ENCODE results near the gene ZNF385B. TPM values are rescaled to one million over a fixed set of nuclear protein-coding genes. Genes with fewer than 3 reads are reported as not detected.

ZNF385B gene
- total RNA-seq, 2 experiments from 2014 or later, result 113 to 178 TPM

- no peak overlapping the region for H2AFZ ChIP-seq (ENCODE audit: low read length)
- no peak overlapping the region for H3K4me2 ChIP-seq (ENCODE audit: low read length)
- TF ChIP-seq EZH2phosphoT487 (IDR thresholded peaks at IDR 0.05; ENCODE audit: borderline replicate concordance, low read depth, low read length) (no peak), CTCF (conservative IDR thresholded peaks at IDR 0.05; ENCODE audit: low read length) (no peak)
- H4K20me1 ChIP-seq (ENCODE audit: insufficient read depth, low read length), result no peaks in the 10 kb centered on the region
- H3K27ac ChIP-seq (ENCODE audit: low read depth, low read length, poor library complexity, severe bottlenecking), result no peak overlapping the region
- POLR2A ChIA-PET, result no interaction called here
- no peaks in the 10 kb centered on the region for H3K79me2 ChIP-seq (ENCODE audit: insufficient read depth, low read depth, low read length)
- no TSS peak for BruUV-seq (replicated peaks)
- DNase-seq (ENCODE audit: low spot score), result no peak
- intact Hi-C loops (cut with micrococcal nuclease; ENCODE audit: unreplicated experiment), result no loop called here
- CTCF ChIA-PET (ENCODE audit: unreplicated experiment), result no interaction called here
- H3K9me3 ChIP-seq (ENCODE audit: low read length), result no peaks in the 10 kb centered on the region
- no peaks in the 10 kb centered on the region for H3K4me1 ChIP-seq (ENCODE audit: insufficient read depth, low read length, poor library complexity, severe bottlenecking)
- H3K4me3 ChIP-seq (ENCODE audit: low read depth, low read length, poor library complexity, severe bottlenecking), result no peak overlapping the region
- H3K36me3 ChIP-seq (ENCODE audit: insufficient read depth, low read length), result peaks cover 62% of the 10 kb centered on the region
- H3K9me2 ChIP-seq (ENCODE audit: insufficient read depth, low read length), result no peaks in the 10 kb centered on the region
These were observed 248.1 kb downstream of the ZNF385B start for GRCh38 chr2:179613299-179613651.

DNA sequence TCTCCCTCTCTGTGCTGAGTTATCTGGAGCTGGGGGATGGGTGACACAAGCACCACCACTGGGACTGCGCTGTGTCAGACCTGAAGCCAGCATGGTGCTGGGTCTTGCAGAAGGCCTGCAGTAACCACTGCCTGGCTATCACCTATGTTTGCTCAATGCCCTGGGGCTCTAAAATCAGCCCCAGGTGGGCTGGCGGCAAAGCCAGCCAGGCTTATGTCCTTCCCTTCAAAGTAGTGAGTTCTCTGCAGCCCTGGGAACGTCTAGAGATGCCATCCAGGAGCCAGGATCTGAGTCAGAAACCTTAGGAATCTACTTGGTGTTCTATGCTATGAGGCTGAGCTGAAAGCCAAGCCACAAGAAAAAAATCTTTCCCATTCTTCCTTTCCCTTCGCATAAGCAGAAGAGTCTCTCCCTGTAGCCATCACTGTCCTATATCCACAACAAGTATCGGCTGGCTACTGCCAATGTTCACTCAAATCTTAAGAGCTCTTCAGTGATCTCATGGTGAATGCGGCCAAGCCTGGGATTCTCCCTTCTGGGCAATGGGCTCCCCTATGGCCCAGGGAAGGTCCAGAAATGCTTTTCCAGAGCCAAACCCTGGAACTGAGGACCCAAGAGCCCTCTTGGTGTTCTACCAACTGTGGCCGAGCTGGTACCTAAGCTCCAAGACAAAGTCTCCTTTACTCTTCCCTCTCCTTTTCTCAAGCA, 248.7 kb downstream of the ZNF385B start:
- intact Hi-C loops (cut with micrococcal nuclease; ENCODE audit: unreplicated experiment), result no loop called here
- Histone ChIP-seq H3K4me3 (ENCODE audit: low read depth, low read length, poor library complexity, severe bottlenecking) (no peak overlapping the region), H3K79me2 (ENCODE audit: insufficient read depth, low read depth, low read length) (no peaks in the 10 kb centered on the region), H2AFZ (ENCODE audit: low read length) (no peak overlapping the region), H3K9me2 (ENCODE audit: insufficient read depth, low read length) (no peaks in the 10 kb centered on the region), H4K20me1 (ENCODE audit: insufficient read depth, low read length) (no peaks in the 10 kb centered on the region), H3K27ac (ENCODE audit: low read depth, low read length, poor library complexity, severe bottlenecking) (no peak overlapping the region), H3K4me1 (ENCODE audit: insufficient read depth, low read length, poor library complexity, severe bottlenecking) (no peaks in the 10 kb centered on the region), H3K4me2 (ENCODE audit: low read length) (no peak overlapping the region), H3K36me3 (ENCODE audit: insufficient read depth, low read length) (peaks cover 59% of the 10 kb centered on the region), H3K9me3 (ENCODE audit: low read length) (no peaks in the 10 kb centered on the region)
- no peak for TF ChIP-seq CTCF (conservative IDR thresholded peaks at IDR 0.05; ENCODE audit: low read length)
- TF ChIP-seq EZH2phosphoT487 (IDR thresholded peaks at IDR 0.05; ENCODE audit: borderline replicate concordance, low read depth, low read length), result no peak
- BruUV-seq (replicated peaks), result no TSS peak
- POLR2A ChIA-PET, result interaction anchor here (0.6 kb wide), 1 partner anchor 82 kb away, joined by 3 read pairs; no protein-coding TSS in a partner anchor
- CTCF ChIA-PET (ENCODE audit: unreplicated experiment), result no interaction called here
- DNase-seq (ENCODE audit: low spot score), result no peak

- no peak for DNase-seq (ENCODE audit: low spot score)
- H3K4me3 ChIP-seq (ENCODE audit: low read depth, low read length, poor library complexity, severe bottlenecking), result no peak overlapping the region
- TF ChIP-seq CTCF (conservative IDR thresholded peaks at IDR 0.05; ENCODE audit: low read length) (no peak), EZH2phosphoT487 (IDR thresholded peaks at IDR 0.05; ENCODE audit: borderline replicate concordance, low read depth, low read length) (no peak)
- intact Hi-C loops (cut with micrococcal nuclease; ENCODE audit: unreplicated experiment), result no loop called here
- peaks cover 53% of the 10 kb centered on the region for H3K36me3 ChIP-seq (ENCODE audit: insufficient read depth, low read length)
- BruUV-seq (replicated peaks), result no TSS peak
- no peaks in the 10 kb centered on the region for H3K9me2 ChIP-seq (ENCODE audit: insufficient read depth, low read length)
- CTCF ChIA-PET (ENCODE audit: unreplicated experiment), result no interaction called here
- H3K79me2 ChIP-seq (ENCODE audit: insufficient read depth, low read depth, low read length), result no peaks in the 10 kb centered on the region
- H3K4me2 ChIP-seq (ENCODE audit: low read length), result no peak overlapping the region
- POLR2A ChIA-PET, result no interaction called here
- no peaks in the 10 kb centered on the region for H4K20me1 ChIP-seq (ENCODE audit: insufficient read depth, low read length)
- H2AFZ ChIP-seq (ENCODE audit: low read length), result no peak overlapping the region
- no peaks in the 10 kb centered on the region for H3K4me1 ChIP-seq (ENCODE audit: insufficient read depth, low read length, poor library complexity, severe bottlenecking)
- no peaks in the 10 kb centered on the region for H3K9me3 ChIP-seq (ENCODE audit: low read length)
- H3K27ac ChIP-seq (ENCODE audit: low read depth, low read length, poor library complexity, severe bottlenecking), result no peak overlapping the region
These were observed 249.3 kb downstream of the ZNF385B start for GRCh38 chr2:179612108-179612507.

Measured in OCI-LY7 (cell line).